ENCODE results near the gene ACAD9. TPM values are rescaled to one million over a fixed set of nuclear protein-coding genes. Genes with fewer than 3 reads are reported as not detected.

ACAD9 gene
- total RNA-seq, 1 donor from 2014 or later: 43.0 TPM

DNA sequence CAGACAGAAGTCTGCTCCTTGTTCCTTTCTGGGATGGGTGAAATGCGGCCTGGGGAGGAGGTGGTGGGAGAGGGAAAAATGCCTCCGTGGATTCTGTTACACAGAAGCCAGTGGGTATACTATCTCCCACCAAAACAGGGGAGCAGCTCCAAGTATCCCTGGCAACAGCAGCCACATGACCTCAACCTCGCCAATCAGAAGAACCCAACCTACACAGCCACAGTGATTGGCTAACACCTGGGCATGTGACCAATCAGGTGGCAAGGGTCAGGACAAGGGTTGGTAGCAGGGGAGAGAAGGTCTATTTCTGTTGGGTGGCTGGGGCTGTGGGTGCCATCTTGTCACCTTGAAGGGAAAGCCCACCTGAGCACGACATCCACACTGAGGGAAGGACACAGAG lies 9.1 kb upstream of the ACAD9 start:
- Histone ChIP-seq H3K36me3 (no peaks in the 10 kb centered on the region), H3K4me1 (no peaks in the 10 kb centered on the region), H3K9me3 (no peaks in the 10 kb centered on the region), H3K27ac (no peak overlapping the region), H3K4me3 (no peak overlapping the region), H3K27me3 (no peaks in the 10 kb centered on the region)
- DNase-seq (ENCODE audit: extremely low spot score in 2 of 2): no peak
- TF ChIP-seq, protein P1, sequence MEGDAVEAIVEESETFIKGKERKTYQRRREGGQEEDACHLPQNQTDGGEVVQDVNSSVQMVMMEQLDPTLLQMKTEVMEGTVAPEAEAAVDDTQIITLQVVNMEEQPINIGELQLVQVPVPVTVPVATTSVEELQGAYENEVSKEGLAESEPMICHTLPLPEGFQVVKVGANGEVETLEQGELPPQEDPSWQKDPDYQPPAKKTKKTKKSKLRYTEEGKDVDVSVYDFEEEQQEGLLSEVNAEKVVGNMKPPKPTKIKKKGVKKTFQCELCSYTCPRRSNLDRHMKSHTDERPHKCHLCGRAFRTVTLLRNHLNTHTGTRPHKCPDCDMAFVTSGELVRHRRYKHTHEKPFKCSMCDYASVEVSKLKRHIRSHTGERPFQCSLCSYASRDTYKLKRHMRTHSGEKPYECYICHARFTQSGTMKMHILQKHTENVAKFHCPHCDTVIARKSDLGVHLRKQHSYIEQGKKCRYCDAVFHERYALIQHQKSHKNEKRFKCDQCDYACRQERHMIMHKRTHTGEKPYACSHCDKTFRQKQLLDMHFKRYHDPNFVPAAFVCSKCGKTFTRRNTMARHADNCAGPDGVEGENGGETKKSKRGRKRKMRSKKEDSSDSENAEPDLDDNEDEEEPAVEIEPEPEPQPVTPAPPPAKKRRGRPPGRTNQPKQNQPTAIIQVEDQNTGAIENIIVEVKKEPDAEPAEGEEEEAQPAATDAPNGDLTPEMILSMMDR (IDR thresholded peaks at IDR 0.05): no peak
- no peak for TF ChIP-seq POLR2A (IDR thresholded peaks at IDR 0.05)
- TF ChIP-seq POLR2AphosphoS5 (IDR thresholded peaks at IDR 0.05; ENCODE audit: insufficient read depth in 1 of 2, low read depth in 1 of 2): no peak
- intact Hi-C loops (cut with DNase I): no loop called here

DNA sequence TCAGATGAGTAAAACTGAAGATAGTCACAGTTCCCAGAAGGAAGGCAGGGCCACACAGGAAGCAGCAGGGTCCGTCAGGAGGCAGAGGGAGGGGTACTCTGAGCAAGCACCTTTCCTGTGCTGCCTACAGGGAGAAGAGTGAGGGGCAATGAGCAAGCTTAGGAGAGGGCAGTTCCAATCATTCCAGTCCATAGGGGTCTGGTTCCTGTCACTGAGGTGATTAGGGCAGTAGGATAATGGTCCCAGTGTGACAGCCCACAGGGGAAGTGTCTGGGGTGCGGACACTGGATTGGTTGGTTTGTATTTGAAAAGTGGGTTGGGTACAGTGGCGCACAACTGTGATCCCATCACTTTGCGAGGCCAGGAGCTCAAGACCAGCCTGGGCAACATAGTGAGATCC lies 7.1 kb upstream of the ACAD9 start:
- no peaks in the 10 kb centered on the region for H3K36me3 ChIP-seq
- intact Hi-C loops (cut with DNase I): no loop called here
- no peak overlapping the region for H3K27ac ChIP-seq
- H3K4me1 ChIP-seq: no peaks in the 10 kb centered on the region
- DNase-seq (ENCODE audit: extremely low spot score in 2 of 2): no peak
- no peak overlapping the region for H3K4me3 ChIP-seq
- no peaks in the 10 kb centered on the region for H3K9me3 ChIP-seq
- TF ChIP-seq POLR2AphosphoS5 (IDR thresholded peaks at IDR 0.05; ENCODE audit: insufficient read depth in 1 of 2, low read depth in 1 of 2) (no peak), POLR2A (IDR thresholded peaks at IDR 0.05) (no peak)
- TF ChIP-seq, protein P1 (IDR thresholded peaks at IDR 0.05): no peak
- no peaks in the 10 kb centered on the region for H3K27me3 ChIP-seq

DNA sequence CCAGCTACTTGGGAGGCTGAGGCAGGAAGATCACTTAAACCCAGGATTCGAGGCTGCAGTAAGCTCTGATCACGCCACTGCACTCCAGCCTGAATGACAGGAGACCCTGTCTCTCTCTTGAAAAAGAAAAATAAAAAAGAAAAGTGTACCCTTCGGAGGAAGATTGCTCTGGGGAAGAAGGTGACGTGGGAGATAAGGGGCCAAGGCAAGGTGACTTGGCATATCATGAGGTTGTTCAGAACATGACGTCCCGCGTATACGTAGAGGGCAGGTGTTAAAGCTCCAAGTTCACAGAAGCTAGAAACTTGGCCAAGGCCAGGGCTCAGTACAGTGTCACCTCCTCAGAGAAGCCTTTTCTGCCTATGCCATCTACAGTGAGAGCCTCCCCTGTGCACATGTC lies 6.7 kb upstream of the ACAD9 start:
- peaks cover 4% of the 10 kb centered on the region for H3K4me1 ChIP-seq
- DNase-seq (ENCODE audit: extremely low spot score in 2 of 2): no peak
- no peaks in the 10 kb centered on the region for H3K36me3 ChIP-seq
- no peaks in the 10 kb centered on the region for H3K9me3 ChIP-seq
- H3K27me3 ChIP-seq: no peaks in the 10 kb centered on the region
- TF ChIP-seq POLR2AphosphoS5 (IDR thresholded peaks at IDR 0.05; ENCODE audit: insufficient read depth in 1 of 2, low read depth in 1 of 2) (no peak), POLR2A (IDR thresholded peaks at IDR 0.05) (no peak)
- TF ChIP-seq, protein P1 (IDR thresholded peaks at IDR 0.05): no peak
- no peak overlapping the region for H3K27ac ChIP-seq
- H3K4me3 ChIP-seq: no peak overlapping the region
- intact Hi-C loops (cut with DNase I): no loop called here

DNA sequence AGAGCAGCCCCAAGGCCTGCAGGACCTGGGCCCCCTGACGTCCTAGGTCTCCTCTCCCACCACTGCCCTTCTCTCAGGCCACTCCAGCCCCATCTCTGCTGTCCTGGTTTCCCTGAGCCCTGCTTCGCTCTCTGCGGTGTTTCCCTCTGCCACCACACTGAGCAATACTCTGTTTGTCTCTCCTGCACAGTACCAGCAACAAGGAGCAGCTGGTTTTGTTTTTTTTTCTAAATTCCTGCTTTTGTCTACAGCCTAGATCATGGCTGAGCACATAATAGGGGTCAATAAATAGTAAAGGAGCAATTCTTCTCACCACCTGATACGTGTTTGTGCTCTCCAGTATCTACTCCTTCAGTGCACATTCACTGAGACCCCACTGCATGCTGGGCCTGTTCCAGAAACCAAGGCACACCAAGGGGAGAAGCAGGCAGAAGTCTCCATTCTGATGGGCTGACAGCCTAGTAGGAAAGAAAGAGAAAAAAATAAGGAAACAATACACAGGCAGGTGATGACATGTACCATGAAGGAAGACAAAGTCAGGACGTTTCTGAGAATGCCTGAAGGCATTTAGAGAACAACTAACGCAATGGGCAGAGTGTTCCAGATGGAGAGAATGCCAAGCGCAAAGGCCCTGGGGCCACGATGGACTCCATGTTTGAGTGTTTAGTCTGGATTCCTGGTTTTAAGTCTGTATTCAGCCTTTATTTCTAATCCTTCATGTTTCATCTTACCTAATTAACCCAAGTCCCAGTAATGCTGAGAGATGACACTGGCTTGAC lies 6.0 kb upstream of the ACAD9 start:
- intact Hi-C loops (cut with DNase I): no loop called here
- no peak for DNase-seq (ENCODE audit: extremely low spot score in 2 of 2)
- H3K27me3 ChIP-seq: no peaks in the 10 kb centered on the region
- H3K9me3 ChIP-seq: no peaks in the 10 kb centered on the region
- TF ChIP-seq POLR2AphosphoS5 (IDR thresholded peaks at IDR 0.05; ENCODE audit: insufficient read depth in 1 of 2, low read depth in 1 of 2) (no peak), POLR2A (IDR thresholded peaks at IDR 0.05) (no peak)
- TF ChIP-seq, protein P1 (IDR thresholded peaks at IDR 0.05): no peak
- no peaks in the 10 kb centered on the region for H3K36me3 ChIP-seq
- no peak overlapping the region for H3K4me3 ChIP-seq
- no peak overlapping the region for H3K27ac ChIP-seq
- peaks cover 11% of the 10 kb centered on the region for H3K4me1 ChIP-seq

DNA sequence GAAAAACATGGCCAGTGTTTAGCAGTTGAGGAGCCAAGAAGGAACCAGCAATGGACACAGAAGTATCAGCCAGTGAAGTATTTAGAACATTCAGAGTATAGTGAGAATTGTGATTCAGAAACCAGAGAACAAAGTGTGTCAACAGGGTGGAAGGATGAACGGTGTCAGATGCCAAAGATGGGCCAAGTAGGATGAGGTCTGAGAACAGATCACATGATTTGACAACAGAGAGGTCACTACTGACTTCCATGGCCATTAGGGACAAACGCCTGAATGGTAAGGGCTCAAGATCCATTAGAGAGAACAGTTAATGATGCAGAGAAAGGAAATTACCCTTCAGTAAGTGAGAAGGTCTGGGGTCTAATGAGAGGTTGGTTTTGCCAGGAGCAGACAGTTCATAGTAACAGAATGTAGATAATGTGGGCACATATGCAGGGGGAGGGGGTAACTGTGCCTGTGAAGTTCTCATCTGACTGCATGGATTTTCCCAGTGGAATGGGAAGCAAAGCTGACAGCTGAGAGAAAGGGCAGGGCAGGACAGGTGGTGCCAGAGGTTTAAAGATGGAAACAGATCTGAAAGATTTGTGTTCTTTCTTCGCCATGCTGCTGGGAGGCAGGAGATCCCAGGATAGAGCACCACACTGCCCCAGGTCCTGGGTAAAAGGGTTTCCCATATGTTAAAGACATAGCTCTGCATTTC lies 4.8 kb upstream of the ACAD9 start:
- DNase-seq (ENCODE audit: extremely low spot score in 2 of 2): no peak
- no peaks in the 10 kb centered on the region for H3K9me3 ChIP-seq
- no peak for TF ChIP-seq POLR2AphosphoS5 (IDR thresholded peaks at IDR 0.05; ENCODE audit: insufficient read depth in 1 of 2, low read depth in 1 of 2)
- TF ChIP-seq, protein P1 (IDR thresholded peaks at IDR 0.05): no peak
- TF ChIP-seq POLR2A (IDR thresholded peaks at IDR 0.05): no peak
- H3K36me3 ChIP-seq: no peaks in the 10 kb centered on the region
- H3K27ac ChIP-seq: no peak overlapping the region
- no peak overlapping the region for H3K4me3 ChIP-seq
- intact Hi-C loops (cut with DNase I): no loop called here
- peaks cover 13% of the 10 kb centered on the region for H3K4me1 ChIP-seq
- H3K27me3 ChIP-seq: no peaks in the 10 kb centered on the region
